Skin of body (tissue), 2 donors: ENCODE data around the gene PPP2R5B. TPM values are rescaled to one million over a fixed set of nuclear protein-coding genes. Genes with fewer than 3 reads are reported as not detected.

Source experiments
- DNase-seq: peaks from one replicate; lab custom pipeline; 2025; lab: John Stamatoyannopoulos, UW
- total RNA-seq: library from RNA; depleted of rRNA; stranded (reverse); fragments of >200 nt; gene quantifications from one replicate; pipeline ENCODE4 v1.2.3, GENCODE V29; 2014

The PPP2R5B gene
- total RNA-seq, 1 donor from 2014 or later: 5.5 TPM

DNA sequence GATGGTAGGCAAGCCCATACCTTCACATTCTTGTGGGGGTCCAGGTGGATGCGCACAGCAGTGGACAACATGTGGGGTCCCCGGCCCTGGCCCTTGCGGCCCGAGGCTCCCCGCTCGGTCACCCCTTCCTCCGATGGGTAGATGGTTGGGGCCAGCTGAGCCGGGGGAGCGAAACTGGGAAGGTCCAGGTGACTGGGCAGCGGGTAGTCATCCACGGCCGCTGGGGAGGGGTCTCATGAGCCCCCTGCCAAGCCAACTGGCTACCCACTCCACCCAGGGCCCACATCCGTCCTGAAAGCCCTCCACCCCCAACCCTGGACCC is 18.2 kb upstream of the PPP2R5B start:
- DNase-seq: no peak

DNA sequence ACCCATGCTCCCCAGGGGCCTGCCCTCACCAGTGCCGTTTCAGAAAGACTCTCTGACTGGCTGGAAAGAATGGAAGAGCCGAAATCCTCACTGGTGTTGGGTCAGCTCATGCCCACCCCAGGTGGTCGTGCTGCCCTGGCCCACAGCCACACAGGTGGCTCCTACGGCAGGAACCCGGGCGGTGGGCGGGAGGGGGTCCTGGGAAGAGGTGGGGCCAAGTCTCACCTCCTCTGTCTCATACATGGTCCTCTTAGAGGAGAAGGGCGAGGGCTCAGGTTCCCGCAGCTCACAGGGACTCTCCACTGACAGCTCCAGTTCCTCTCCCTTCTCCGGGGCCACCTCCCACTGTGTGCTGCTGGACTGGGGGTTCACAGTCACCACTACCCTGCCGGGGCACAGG is 15.7 kb upstream of the PPP2R5B start:
- DNase-seq: no peak

DNA sequence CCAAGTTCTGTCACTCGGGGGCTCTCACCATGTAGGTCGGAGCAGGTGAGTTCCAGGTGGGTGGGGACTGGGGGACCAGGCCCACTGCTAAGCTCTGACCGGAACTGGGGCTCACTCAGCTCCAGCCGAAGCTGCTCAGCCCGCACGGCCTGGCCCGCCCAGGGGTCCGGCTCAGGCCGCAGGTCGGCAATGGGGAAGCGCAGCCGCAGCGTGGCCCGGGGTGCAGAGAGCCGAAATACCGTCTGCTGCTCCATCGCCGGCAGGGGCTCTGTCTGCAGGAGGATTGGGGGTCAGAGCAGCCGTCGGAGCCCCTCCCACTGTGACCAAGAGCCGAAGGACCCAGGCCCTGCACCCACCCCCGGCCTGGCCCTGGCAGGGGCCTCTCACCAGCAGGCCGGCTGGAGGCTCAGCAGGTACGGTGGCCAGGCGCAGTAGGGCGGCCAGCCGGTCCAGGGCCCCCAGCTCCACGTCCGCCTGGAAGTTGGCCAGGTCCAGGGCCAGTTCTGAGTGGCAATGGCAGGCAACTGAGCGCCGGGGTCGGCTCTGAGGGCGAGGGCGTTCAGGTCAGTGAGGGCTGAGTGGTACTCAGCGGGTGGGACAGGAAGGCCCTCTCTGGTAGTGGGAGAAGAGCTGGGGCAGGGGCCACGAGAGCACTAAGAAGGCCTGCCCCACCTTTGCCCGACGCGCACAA is 14.7 kb upstream of the PPP2R5B start:
- DNase-seq: no peak

DNA sequence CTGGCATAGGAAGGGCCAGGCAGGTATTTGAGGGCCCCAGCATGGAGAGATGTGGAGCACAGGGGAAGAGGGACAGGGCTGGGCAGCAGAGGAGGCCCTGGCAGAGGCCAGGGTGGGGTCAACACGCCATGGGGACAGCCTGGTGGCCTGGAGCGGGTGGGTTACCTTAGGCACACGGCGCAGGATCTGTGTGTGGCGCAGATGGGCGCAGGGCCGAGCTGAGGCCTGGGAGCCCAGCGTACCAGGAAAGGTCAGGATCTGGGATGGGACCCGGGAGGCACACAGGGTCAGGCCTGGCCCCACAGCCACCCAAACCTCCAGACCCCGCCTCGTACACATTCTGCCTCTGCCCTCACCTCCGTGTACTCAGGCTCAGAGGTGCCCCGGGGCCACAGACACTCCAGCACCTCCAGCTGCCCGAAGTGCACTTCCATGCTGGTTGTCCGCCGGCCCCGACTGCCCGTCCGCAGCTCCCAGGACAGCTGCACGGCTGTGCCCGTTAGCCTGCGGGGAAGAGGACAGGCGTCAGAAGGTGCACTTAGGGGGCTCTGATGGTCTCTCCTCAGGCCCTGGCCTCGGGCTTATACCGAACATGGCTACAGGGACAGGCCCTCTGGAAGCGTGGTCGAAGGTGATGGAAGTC is 13.9 kb upstream of the PPP2R5B start:
- DNase-seq: no peak

DNA sequence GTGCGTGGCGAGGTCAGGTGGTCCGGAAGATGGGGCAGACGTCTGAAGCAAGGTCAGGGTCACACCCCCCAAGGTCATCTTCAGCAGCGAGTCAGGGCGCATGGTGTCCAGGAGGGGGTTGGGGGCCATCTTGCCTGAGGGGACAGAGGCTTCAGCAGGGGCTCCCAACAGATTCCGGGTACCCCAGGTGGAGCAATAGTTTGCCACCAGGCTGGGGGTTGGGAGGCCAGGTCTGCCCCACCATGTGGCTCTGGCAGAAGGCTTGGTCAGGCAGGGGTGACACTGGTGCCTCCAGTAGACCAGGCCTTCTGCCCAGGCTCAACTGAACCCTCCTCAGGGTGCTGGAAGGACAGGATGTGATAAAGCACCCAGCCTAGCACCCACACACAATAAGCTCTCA is 13.3 kb upstream of the PPP2R5B start:
- no peak for DNase-seq

DNA sequence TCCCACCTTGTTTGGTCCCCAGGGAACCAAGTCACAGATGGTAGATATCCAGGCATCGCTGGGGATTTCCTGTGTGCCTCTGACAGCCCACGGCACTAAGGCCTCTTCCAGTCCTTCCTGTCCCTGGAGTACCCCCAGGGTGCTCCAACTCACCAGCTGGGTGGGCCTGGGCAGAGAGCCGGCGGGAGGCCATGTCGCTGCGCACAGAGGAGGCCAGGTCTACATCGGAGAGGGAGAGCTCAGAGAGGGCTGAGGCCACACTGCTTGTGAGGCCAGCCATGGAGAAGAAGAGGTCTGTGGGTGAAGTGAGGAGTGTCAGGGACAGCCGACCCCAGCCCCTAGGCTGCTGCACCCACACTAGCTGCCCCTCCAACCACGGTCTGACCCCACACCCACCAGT is 12.8 kb upstream of the PPP2R5B start:
- DNase-seq: no peak

DNA sequence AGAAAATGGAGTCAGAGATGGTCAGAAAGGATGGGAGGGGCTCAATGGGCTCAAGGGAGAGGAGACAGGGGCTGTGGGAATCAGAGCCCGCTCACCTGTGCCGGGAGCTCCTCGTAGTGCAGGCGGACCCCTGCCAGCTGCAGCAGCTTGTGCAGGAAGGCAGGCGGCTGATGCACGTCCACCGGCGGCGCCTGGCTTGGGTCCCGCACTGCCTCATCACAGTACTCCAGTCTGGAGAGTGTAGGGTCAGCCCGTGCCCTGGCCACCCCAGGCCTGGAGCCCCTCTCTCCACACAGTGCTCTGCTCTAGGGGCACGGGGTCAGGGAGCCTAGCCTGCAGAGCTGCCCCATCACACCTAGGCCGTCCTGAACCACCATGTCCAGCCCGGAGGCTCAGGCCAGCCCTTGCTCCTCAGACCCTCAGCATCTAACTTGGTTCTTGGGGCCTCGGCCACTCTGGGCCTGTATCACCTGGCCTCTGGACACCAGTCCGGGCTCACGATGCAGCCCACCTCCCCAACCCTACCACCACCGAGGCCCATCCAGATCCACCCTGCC is 11.2 kb upstream of the PPP2R5B start:
- no peak for DNase-seq

DNA sequence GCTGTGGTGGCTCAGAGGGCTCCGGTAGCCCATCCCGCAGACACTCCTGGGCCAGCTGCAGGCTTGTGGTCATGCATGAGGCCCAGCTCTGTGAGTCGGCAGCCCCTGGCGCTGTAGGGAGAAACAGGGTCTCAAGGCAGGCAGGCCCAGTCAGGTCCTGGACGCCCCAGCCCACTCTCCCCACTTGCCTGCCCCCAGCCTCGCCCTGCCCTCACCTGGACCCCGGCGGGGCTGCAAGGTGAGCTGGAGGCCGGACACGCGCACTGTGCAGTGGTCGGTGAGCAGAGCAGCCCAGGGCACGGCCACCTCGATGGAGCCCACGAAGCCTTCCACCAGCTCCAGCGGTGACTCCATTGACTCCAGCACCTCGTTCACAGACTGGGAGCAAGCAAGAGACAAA is 10.4 kb upstream of the PPP2R5B start:
- no peak for DNase-seq

DNA sequence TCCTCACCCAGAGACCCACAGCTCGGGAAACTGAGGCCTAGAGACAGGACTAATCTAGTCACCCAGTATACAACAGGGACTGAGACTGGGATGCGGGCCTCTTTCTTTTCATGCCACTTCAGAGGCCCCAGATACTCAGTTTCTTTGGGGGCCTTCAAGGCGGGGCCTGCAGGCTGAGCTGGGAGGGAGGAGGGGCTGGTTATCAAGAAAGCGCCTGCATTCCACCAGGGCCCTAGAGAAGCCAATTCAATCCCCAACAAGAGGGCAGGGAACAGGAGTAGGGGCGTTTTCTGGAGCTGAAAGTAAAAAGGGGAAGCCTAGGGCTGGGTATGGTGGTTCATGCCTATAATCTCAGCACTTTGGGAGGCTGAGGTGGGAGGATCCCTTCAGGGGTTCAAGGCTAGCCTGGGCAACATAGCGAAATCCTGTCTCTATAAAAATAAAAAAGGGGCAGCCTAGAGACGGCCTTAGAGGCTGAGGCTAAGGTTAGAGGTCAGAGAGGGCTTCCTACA is 9.1 kb upstream of the PPP2R5B start:
- DNase-seq: no peak

DNA sequence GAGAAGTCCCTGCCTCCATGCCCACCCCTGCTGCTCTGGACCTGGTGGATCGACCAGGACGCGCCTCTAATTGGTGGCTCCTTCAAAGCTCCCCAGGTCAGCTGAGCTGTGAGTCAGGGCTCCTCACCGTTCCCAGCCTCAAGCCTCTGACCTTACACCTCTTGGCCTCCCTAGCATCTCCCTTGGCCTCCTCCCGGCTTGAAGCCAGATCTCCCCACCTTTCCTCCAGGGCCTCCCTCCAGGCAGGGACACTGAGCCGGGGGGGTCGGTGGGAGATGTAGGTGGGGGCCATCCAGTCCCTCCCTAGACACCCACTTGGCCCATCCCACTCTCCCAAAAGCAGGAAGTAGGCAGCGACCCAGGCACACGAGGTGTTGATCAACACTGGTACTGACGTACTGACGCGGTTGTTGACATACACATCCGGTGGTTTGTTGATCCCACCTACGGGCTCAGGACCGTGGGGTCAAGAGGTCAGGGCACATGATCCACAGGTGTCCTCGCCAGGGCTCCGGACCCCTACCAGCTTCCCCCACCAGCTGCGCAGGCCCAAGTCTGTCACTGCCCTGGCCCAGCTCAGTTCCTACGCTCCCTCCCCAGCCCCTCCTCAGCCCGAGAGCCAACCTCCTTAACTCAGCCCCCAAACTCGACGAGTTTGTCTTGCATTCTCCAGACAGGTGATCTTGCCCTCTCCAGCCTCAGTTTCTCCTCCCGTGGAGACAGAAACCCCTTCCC is 8.3 kb upstream of the PPP2R5B start:
- DNase-seq: no peak

DNA sequence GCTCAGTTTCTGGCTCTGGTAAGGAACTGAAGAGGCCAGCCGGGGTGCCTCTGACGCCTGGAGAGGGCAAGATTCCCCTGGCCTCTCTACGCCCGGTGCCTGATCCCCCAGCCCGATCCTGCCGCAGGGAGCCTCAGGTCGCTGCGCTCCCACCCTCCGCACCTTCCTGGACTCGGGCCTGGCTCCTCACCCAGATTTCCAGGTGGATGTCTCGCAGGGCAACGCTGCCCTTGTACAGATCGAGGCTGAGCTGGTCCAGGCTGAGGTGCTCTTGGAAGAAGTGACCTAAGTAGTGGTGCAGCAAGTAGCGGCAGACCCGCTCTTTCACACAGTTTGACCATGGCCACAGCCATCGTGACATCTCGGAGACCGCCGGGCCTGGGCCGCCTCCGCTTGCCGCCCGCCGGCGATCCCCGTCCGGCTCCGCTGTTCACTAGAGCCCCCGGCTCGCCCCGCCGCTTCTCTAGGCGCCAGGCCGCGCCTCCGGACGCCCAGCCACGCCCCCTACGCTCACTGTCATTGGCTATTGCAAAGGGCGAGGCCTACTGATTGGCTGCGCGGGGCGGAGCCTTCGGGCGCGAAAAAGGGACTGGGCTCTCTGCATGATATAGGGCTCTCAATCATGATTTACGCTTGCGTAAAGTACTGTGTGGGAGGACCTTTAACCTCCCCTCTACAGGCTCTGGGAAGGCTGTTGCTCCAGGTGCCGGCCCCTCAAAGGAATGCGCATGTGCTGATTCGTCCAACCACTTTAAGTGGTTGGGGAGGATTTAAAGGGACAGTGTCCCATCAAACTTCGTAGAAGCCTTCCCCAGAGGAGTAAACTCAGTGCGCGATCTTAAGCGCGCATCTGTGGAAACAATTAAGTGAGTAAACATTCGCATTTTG is 7.5 kb upstream of the PPP2R5B start, which contains the start of gene ATG2A:
ATG2A (minus strand) TSS at position 435 of the 888 bp plus-strand sequence; CDS start at position 361, 74 bp downstream.
- peak; percentile 100 for DNase-seq

DNA sequence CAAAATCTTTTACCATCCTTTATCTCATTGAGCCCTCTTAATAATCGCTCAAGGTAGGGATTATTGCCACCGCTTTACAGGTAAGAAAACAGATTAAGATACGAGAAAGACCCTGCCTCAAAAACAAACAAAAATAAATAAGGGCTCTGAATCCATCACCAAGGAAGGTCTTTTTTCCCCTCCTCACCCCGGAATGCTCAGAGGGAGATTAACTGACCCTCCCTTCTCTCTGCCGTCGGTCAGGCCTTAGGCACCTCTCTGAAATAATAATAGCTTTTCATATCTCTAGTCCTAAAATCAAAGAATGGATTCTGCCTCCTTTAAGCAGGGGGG is 6.9 kb upstream of the PPP2R5B start:
- no peak for DNase-seq

DNA sequence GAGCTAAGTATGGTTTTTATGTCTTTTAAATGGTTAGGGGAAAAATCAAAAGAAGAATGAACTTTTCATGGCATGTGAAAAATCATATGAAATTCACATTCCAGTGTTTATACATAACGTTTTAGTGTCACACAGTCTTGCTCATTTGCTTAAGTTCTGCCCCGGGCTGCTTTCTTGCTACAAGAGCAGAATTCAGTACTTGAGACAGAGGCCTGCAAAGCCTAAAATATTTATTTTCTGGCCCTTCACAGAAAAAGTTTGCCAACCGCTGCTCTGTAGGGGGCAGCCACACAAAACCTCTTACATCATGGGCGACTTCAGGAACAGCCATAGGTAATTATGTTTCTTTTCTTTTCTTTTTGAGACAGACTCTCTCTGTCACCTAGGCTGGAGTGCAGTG is 6.5 kb upstream of the PPP2R5B start:
- peak; percentile 21 for DNase-seq

DNA sequence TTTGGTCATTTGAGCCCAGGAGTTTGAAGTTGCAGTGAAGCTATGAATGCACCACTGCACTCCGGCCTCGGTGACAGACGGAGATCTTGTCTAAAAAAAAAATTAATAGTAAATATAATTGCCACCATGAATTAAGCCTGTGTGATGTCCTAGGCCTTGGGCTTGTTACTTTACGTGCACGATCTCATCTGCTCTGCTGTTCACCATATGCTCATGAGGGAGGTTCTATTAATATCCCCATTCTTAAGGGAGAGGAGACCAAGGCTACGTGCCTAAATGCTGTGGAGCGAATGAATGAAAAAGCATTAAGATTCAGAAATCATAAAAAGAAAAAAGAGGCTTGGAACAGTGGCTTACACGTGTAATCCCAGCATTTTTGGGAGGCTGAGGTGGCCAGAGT is 4.9 kb upstream of the PPP2R5B start:
- peak; percentile 59 for DNase-seq

DNA sequence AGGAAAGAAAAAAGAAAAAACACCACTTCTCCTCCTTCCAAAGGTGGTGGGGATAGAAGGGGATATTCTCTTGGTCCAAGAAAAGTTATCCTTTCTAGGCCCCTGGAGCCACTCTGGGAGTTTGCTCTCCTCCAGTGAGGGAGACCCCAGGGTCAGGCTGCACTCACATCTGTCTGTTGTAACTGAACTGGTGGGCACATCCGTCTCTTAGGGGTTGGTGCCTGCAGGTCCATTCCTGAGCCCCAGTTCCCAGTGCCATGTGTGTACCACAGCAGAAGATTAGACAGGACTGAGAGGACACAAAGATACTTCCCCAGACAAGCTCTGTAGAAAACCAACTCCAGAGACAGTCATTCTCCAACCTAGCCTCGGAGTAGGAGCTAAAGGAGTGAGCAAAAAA is 4.4 kb upstream of the PPP2R5B start:
- DNase-seq: no peak

DNA sequence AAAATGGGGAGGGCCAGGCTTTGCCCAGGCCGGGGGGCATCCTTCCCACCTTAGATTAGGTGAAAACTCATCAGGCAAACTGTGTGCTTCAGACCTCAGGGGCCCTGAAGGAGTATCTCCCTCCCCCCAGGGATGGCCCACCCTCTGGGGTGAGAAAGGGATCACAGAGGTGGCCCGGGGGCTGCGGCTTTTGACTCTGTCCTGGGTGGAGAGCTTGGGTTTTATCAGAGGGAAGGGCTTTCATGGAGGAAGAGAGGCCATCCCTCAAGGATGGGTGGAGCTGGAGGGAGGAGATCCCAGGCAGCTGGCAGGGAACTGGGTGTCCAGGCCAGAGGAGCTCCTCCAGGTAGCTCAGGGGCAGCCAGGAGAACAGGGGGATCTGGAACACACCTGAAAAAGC is 3.1 kb upstream of the PPP2R5B start:
- DNase-seq: no peak

DNA sequence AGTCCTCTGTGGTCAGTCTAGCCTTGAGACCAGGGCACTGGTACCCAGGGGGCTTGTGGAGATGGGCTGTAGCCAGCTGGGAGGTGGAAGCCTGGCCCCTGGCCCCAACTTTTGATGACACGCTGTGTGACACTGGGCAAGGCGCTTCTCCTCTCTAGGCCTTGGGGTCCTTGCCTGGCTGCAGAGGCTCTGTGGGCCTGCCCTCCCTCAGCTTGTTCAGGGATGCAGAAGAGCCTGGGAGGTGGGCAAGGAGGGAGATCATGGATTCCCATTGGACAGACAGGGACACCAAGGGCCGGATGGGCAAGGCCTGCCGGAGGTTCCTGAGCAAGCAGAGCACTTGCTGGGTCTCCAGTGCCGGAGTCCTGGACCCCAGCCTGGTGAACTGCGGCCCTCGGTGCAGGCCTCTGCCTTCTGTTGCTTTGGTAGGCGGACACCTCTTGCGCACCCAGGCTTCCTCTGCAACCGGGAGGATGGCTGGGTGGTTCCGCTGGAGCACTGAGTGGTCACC is 1.3 kb upstream of the PPP2R5B start:
- DNase-seq: no peak

DNA sequence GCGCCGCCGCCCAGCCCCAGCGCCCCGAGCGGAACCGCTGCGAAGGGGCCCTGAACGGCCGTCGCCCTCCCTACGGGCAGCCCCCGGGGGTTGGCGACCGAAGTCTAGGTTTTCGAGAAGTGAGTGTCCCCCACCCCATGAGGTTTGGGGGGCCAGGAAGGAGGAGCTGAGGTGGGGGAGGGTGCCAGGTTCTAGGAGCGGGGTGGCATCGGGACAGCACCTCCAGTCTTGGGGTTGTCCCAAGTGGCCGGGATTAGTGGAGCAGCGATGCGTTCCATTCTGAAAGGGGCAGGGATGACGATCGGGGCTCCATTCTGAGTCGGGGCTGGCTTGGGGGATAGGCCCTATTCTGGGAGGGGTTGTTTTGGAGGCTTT is 408 bp downstream of the PPP2R5B start:
- no peak for DNase-seq

DNA sequence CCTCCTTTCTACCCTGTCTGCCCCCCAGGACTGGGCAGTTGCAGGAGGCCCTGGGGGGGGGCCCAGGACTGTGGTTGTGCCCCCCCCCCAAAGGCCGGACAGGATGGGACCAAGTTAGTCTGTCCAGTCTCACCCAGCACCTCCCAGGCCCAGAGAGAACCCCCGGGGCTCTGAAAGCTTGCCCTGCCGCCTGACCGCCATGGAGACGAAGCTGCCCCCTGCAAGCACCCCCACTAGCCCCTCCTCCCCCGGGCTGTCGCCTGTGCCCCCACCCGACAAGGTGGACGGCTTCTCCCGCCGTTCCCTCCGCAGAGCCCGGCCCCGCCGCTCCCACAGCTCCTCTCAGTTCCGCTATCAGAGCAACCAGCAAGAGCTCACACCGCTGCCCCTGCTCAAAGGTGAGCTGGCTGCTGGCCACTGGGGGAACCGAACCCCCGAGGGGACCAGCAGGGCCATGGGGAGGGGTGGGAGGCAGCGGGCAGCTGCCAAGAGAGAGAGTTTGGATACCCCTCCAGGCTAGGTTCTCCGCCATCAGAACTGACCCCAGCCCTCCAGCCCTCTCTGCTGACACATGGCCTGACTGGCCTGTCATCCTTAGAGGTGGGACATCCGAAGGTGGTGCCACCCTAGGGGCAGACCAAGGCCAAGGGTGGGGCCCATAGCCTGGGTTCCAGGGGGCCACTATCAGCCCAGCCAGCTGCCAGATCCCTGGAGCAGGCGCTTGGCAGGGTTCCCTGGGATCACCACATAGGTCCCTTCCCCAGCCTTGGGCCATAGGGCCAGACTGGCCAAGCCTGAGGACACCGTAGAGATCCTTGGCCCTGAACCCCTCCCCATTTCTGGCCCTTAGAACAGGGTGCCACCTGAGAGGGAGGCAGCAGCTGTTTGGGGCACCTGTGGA is 1.3 kb downstream of the PPP2R5B start:
- no peak for DNase-seq

DNA sequence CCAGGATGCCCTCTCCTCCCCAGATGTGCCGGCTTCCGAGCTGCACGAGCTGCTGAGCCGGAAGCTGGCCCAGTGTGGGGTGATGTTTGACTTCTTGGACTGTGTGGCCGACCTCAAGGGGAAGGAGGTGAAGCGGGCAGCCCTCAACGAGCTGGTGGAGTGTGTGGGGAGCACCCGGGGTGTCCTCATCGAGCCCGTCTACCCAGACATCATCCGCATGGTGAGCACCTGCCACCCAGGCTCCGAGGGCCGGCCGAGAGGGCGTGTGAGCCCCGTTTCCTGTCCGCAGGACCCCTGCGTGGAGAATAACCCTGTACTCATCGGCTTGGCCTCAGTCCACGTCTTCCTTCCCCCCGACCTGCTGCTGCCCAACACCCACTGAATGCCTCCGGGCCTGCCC is 2.2 kb downstream of the PPP2R5B start:
- no peak for DNase-seq
